Suppressor macrophage treated with lipopolysaccharide for 4 hours (primary cell): ENCODE measurements around the gene YPEL1.

Experiments
- DNase-seq: peaks from one replicate; pipeline ENCODE4 v3.0.0-alpha.2; 2020

YPEL1 gene

GRCh38 chr22:21652010-21652546 lies 83.5 kb downstream of the YPEL1 start:
- DNase-seq: peak; percentile 90

DNA sequence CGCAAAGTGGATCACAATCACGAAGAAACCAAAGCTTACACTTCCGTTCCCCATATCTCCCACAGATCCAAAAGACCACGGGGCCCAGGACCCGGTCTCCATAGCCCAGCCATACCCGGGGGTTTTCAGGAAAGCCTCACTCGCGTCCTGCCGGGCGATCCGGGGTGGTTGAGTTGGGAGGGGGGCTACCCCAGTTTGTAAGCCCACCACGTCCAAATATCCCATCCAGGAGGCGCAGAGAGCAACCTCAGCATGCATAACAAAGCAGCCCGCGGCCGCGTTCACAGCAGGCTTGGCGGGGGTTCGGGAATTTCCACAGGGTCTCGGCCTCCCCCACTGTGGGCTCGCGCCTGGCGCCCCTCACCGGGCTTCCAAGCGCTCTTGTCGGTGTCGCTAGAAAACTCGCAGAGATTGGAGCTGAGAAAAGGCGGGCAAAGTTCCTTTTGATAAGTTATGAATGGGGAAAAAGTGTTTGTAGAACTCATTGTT lies 84.0 kb downstream of the YPEL1 start:
- DNase-seq: no peak

DNA sequence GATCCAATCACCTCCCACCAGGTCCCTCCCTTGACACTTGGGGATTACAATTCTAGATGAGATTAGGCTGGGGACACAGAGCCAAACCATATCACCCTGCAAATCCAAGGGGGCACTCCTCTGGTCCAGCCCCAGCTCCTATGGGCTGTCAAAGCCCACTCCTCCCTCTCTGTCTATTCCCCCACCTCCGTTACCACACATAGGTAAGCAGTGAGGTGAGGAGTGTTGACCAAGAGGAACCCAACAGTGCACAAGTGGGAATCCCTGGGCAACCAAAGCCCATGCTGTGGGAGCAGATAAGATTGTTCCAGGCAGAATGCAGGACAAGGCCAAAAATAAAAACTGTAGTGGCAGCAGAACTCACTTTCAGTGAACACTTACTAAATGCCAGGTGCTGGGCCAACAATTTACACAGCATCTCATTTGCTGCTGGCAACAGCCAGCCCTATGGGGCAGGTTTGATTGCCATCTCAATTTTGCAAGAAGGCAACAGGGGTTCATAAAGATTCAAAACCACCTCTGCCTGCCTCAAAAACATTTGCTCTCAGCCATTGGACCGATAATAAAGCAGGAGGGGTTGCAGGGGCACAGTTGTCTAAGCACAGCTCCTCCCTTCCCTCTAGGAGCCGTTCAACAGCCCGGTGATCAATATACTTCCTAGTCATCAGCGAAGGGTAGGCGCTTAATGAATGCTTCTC lies 84.6 kb downstream of the YPEL1 start:
- DNase-seq: no peak

DNA sequence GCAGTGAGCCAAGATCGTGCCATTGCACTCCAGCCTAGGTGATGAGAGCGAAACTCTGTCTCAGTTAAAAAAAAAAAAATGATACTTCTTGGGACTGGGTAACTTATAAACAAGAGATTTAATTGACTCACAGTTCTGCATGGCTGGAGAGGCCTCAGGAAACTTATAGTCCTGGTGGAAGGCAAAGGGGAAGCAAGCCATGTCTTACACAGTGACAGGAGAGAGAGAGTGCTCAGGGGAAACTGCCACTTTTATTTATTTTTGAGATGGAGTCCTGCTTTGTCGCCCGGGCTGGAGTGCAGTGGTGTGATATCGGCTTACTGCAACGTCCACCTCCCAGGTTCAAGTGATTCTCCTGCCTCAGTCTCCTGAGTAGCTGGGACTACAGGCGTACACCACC lies 85.3 kb downstream of the YPEL1 start:
- no peak for DNase-seq
